AG09309 (cell line): Measurements from ENCODE around the gene PAK2.
"Not testable (repeated sequence)": the region's sequence is repeated elsewhere in the genome, so short reads cannot be mapped to it uniquely, and the experiment has no call there.

ENCODE experiments used
- DNase-seq: peaks from one replicate; pipeline ENCODE4 v3.0.0-alpha.2; 2010; ENCODE audit warnings: low read depth
- H3K4me3 ChIP-seq: 2 replicates; pipeline ENCODE4 v1.5.1; 2011; ENCODE audit warnings: mild to moderate bottlenecking, low read depth, low read length, moderate library complexity; ENCODE audit not compliant: control insufficient read depth
- TF ChIP-seq, protein P1 (sequence below): IDR thresholded peaks from 2 replicates; pipeline ENCODE4 v1.5.1; 2011; ENCODE audit warnings: mild to moderate bottlenecking, low read depth, low read length, inconsistent platforms; ENCODE audit not compliant: insufficient read depth, control insufficient read depth; ENCODE audit errors: missing control alignments

The PAK2 gene

DNA sequence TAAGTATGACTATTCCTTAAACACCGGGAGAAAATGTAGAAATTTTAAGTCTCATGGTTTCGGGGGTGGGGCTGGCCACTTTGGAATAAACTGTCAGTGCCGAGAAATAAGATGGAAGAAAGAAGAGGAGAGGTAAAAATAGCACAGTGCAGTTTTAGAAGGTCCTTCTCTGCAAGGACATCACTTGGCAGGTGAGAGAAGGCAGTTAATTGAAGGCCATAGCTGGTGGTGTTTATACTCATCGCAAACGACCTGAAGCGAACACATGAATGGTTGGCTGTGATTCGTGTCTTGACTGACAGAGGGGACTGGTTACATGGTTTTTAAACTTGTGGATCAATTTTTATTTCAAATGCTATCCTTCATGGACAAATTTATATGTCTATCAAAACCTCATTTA lies 73.2 kb downstream of the PAK2 start:
- DNase-seq, result no peak
- no peak overlapping the region for H3K4me3 ChIP-seq
- TF ChIP-seq, protein P1, sequence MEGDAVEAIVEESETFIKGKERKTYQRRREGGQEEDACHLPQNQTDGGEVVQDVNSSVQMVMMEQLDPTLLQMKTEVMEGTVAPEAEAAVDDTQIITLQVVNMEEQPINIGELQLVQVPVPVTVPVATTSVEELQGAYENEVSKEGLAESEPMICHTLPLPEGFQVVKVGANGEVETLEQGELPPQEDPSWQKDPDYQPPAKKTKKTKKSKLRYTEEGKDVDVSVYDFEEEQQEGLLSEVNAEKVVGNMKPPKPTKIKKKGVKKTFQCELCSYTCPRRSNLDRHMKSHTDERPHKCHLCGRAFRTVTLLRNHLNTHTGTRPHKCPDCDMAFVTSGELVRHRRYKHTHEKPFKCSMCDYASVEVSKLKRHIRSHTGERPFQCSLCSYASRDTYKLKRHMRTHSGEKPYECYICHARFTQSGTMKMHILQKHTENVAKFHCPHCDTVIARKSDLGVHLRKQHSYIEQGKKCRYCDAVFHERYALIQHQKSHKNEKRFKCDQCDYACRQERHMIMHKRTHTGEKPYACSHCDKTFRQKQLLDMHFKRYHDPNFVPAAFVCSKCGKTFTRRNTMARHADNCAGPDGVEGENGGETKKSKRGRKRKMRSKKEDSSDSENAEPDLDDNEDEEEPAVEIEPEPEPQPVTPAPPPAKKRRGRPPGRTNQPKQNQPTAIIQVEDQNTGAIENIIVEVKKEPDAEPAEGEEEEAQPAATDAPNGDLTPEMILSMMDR, result no peak

GRCh38 chr3:196813903-196814302 lies 74.2 kb downstream of the PAK2 start:
- DNase-seq, result no peak
- H3K4me3 ChIP-seq, result no peak overlapping the region
- TF ChIP-seq, protein P1, result no peak

DNA sequence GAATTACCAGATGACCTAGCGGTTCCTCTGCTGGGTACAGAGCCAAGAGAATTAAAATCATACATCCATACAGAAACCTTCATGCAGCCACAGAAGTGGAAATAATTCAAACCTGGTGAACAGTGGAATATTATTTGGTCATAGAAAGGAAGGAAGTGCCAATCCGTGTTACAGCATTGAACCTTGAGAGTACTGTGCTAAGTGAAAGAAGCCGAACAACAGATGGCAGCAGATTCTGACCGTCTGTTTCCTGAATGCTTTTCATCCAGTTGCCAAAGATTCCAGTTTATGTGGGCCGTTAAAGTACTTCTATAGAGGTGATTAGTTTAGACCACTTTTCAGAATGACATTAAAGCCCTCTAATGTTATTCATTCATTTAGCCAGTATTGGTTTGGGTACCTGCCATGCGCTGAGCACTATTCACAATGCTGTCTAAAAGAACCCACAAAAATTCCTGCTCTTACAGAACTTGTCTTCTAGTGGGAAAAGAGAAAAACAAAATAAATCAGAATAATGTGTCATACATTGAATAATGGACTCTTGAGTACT lies 82.2 kb downstream of the PAK2 start:
- DNase-seq, result no peak
- TF ChIP-seq, protein P1, result no peak

GRCh38 chr3:196829651-196830050 lies 90.0 kb downstream of the PAK2 start:
- not testable (repeated sequence) for H3K4me3 ChIP-seq, DNase-seq

More for the DNA sequence above, 82.2 kb downstream of the PAK2 start:
- H3K4me3 ChIP-seq, result no peak overlapping the region

DNA sequence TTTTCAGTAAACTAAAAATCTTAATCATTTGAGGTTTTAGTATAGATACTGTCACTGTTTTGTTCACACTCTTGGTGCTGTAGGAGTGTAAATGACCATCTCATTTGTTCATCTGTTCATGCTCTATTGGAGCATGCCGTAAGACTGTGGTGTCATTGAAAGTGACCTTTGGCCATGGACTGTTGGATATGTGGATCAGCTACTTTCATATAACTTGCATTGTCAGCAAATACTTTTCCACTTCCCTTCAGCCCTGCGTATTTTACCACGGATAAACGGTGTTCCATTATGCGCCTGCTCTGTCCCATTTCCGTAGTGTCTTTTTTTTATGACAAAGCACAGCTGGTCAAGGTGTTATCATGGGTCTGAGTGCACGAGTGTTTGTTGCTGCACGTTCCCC lies 95.4 kb downstream of the PAK2 start:
- no peak for DNase-seq
- TF ChIP-seq, protein P1, result no peak
- H3K4me3 ChIP-seq, result no peak overlapping the region

- not testable (repeated sequence) for DNase-seq
These were observed 97.0 kb downstream of the PAK2 start for GRCh38 chr3:196836626-196837025.

GRCh38 chr3:196837819-196838420 lies 98.3 kb downstream of the PAK2 start:
- TF ChIP-seq, protein P1, result peak; percentile 85
- no peak overlapping the region for H3K4me3 ChIP-seq
- peak; percentile 20 for DNase-seq

More at GRCh38 chr3:196836626-196837025, 97.0 kb downstream of the PAK2 start:
- not testable (repeated sequence) for H3K4me3 ChIP-seq

DNA sequence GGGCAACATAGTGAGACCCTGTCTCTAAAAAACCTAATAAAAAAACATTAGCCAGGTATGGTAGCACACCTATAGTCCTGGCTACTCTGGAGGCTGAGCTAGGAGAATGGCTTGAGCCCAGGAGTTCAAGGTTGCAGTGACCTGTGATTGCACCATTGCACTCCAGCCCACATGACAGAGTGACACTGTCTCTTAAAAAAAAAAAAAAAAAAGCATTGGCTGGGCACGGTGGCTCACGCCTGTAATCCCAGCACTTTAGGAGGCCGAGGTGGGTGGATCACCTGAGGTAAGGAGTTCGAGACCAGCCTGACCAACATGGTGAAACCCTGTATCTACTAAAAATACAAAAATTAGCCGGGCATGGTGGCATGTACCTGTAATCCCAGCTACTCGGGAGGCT lies 99.7 kb downstream of the PAK2 start:
- not testable (repeated sequence) for H3K4me3 ChIP-seq, DNase-seq
